Tibial nerve (tissue), 3 donors: ENCODE data around the gene RNF183.

Source experiments
- POLR2A ChIP-seq, 2 donors: fragments of 450-650 bp; IDR thresholded peaks; one replicate each; pipeline ENCODE4 v1.6.1; 2017; ENCODE audit warnings: antibody characterized with exemption in 2 of 2, mild to moderate bottlenecking in 2 of 2, moderate library complexity in 2 of 2
- TF ChIP-seq, protein P1 (sequence below), 5 experiments: fragments of 200-600 bp in 3 of 5; fragments of 450-650 bp in 2 of 5; sonication (generic) in 3 of 5; IDR thresholded peaks; one replicate each; pipeline ENCODE4 v1.5.1; 2016 to 2019; ENCODE audit warnings: antibody characterized with exemption in 5 of 5, mild to moderate bottlenecking in 3 of 5, moderate library complexity in 2 of 5

DNA sequence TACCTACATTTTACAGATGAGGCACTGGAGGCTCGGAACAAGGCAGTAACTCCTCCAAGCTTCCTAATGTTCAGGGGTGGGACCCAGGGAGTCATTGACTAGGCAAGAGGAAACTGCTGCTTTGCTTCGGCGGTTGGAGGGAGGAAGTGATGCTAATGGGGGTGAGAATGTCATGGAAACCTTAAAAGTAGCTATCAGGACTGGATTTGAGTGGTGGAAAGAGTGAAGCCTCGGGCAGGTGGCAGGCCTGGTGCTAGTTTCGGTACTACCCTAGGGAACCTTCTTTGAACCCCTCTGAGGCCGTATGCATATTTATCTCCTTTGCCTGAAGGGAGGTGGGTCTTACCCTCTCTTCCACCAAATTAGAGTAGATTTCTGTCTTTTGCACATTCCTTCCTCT is 47.8 kb upstream of the RNF183 start:
- TF ChIP-seq, protein P1, sequence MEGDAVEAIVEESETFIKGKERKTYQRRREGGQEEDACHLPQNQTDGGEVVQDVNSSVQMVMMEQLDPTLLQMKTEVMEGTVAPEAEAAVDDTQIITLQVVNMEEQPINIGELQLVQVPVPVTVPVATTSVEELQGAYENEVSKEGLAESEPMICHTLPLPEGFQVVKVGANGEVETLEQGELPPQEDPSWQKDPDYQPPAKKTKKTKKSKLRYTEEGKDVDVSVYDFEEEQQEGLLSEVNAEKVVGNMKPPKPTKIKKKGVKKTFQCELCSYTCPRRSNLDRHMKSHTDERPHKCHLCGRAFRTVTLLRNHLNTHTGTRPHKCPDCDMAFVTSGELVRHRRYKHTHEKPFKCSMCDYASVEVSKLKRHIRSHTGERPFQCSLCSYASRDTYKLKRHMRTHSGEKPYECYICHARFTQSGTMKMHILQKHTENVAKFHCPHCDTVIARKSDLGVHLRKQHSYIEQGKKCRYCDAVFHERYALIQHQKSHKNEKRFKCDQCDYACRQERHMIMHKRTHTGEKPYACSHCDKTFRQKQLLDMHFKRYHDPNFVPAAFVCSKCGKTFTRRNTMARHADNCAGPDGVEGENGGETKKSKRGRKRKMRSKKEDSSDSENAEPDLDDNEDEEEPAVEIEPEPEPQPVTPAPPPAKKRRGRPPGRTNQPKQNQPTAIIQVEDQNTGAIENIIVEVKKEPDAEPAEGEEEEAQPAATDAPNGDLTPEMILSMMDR (IDR thresholded peaks at IDR 0.05), result no peak
- TF ChIP-seq POLR2A (IDR thresholded peaks at IDR 0.05), result no peak
